WTC11 (cell line): ENCODE data around the gene SPINK6. TPM values are rescaled to one million over a fixed set of nuclear protein-coding genes. Genes with fewer than 3 reads are reported as not detected.

ENCODE experiments used
- ATAC-seq: fragments of 200-7000 bp; cut with Tn5 transposase; 2 replicates; pipeline ENCODE4 v1.10.0; 2021; ENCODE audit warnings: mild to moderate bottlenecking, moderate library complexity
- CTCF ChIA-PET: fragments of 300-600 bp; sonication (Branson Sonifier 250); formaldehyde crosslinking; loops from one replicate; lab custom pipeline; 2021; ENCODE audit warnings: antibody characterized with exemption; lab: Charles Lee
- POLR2A ChIA-PET: fragments of 350-600 bp; sonication (Branson Sonifier 250); formaldehyde crosslinking; loops from one replicate; lab custom pipeline; 2021; ENCODE audit warnings: antibody characterized with exemption; lab: Charles Lee
- DNase-seq: peaks from one replicate; pipeline ENCODE4 v3.0.0; 2021; ENCODE audit warnings: low spot score
- H3K27ac Mint-ChIP-seq: 2 replicates; pipeline ENCODE4 v1.8.0; 2021; ENCODE audit warnings: mixed read lengths
- H3K27me3 Mint-ChIP-seq: 2 replicates; pipeline ENCODE4 v1.8.0; 2021; ENCODE audit warnings: low read depth, mild to moderate bottlenecking, moderate library complexity, mixed read lengths
- H3K36me3 Mint-ChIP-seq: 2 replicates; pipeline ENCODE4 v1.8.0; 2021; ENCODE audit warnings: mixed read lengths
- H3K4me1 Mint-ChIP-seq: 2 replicates; pipeline ENCODE4 v1.8.0; 2022; ENCODE audit warnings: mixed read lengths
- H3K4me3 Mint-ChIP-seq: 2 replicates; pipeline ENCODE4 v1.8.0; 2021; ENCODE audit warnings: mild to moderate bottlenecking, moderate library complexity, mixed read lengths
- H3K9me3 Mint-ChIP-seq: 2 replicates; pipeline ENCODE4 v1.8.0; 2021; ENCODE audit warnings: mixed read lengths
- AFF4 ChIP-seq: sonication (generic); formaldehyde crosslinking; IDR thresholded peaks from 2 replicates; pipeline ENCODE4 v1.8.1; 2023; ENCODE audit warnings: mild to moderate bottlenecking, missing genetic modification reagents, borderline replicate concordance
- ATF1 ChIP-seq: sonication (generic); formaldehyde crosslinking; IDR thresholded peaks from 2 replicates; pipeline ENCODE4 v1.8.1; 2023; ENCODE audit warnings: mild to moderate bottlenecking, moderate library complexity, missing genetic modification reagents
- ATF2 ChIP-seq: sonication (generic); formaldehyde crosslinking; IDR thresholded peaks from 2 replicates; pipeline ENCODE4 v1.8.1; 2022; ENCODE audit warnings: low read depth, missing genetic modification reagents, borderline replicate concordance
- ERG ChIP-seq: fragments of 250-450 bp; sonication (Bioruptor Pico); IDR thresholded peaks from 2 replicates; pipeline ENCODE4 v1.8.0; 2021; ENCODE audit warnings: mild to moderate bottlenecking
- FOXJ3 ChIP-seq: sonication (generic); formaldehyde crosslinking; IDR thresholded peaks from 2 replicates; pipeline ENCODE4 v1.9.0; 2021; ENCODE audit warnings: missing genetic modification reagents, mild to moderate bottlenecking, borderline replicate concordance
- GABPB1 ChIP-seq: sonication (generic); formaldehyde crosslinking; IDR thresholded peaks from 2 replicates; pipeline ENCODE4 v1.8.1; 2023; ENCODE audit warnings: mild to moderate bottlenecking, missing genetic modification reagents
- IRF1 ChIP-seq: sonication (generic); formaldehyde crosslinking; IDR thresholded peaks from 2 replicates; pipeline ENCODE4 v1.8.0; 2023; ENCODE audit warnings: missing genetic modification reagents
- IRF2 ChIP-seq: sonication (generic); formaldehyde crosslinking; IDR thresholded peaks from 2 replicates; pipeline ENCODE4 v1.8.0; 2022; ENCODE audit warnings: low read depth, missing genetic modification reagents, borderline replicate concordance
- JAZF1 ChIP-seq: fragments of 250-450 bp; sonication (Bioruptor Pico); IDR thresholded peaks from 2 replicates; pipeline ENCODE4 v1.9.0; 2021; ENCODE audit warnings: moderate library complexity, mild to moderate bottlenecking, inconsistent platforms
- PRDM15 ChIP-seq: sonication (generic); formaldehyde crosslinking; IDR thresholded peaks from 2 replicates; pipeline ENCODE4 v1.8.0; 2022; ENCODE audit warnings: missing genetic modification reagents
- SMAD4 ChIP-seq: sonication (generic); formaldehyde crosslinking; IDR thresholded peaks from 2 replicates; pipeline ENCODE4 v1.8.0; 2022; ENCODE audit warnings: mild to moderate bottlenecking, missing genetic modification reagents
- TCF7 ChIP-seq: sonication (generic); formaldehyde crosslinking; IDR thresholded peaks from 2 replicates; pipeline ENCODE4 v1.8.0; 2022; ENCODE audit warnings: mild to moderate bottlenecking, low read depth, missing genetic modification reagents, moderate library complexity
- USF2 ChIP-seq: sonication (generic); formaldehyde crosslinking; IDR thresholded peaks from 2 replicates; pipeline ENCODE4 v1.8.1; 2023; ENCODE audit warnings: mild to moderate bottlenecking, missing genetic modification reagents, moderate library complexity
- ZNF512 ChIP-seq: sonication (generic); formaldehyde crosslinking; IDR thresholded peaks from 2 replicates; pipeline ENCODE4 v1.8.1; 2022; ENCODE audit warnings: missing genetic modification reagents, borderline replicate concordance
- ZSCAN18 ChIP-seq: fragments of 250-450 bp; sonication (Bioruptor Pico); IDR thresholded peaks from 2 replicates; pipeline ENCODE4 v2.1.2; 2022; ENCODE audit warnings: mild to moderate bottlenecking, moderate library complexity
- total RNA-seq: library from RNA; stranded (reverse); gene quantifications from 3 replicates; pipeline ENCODE4 v1.2.3, GENCODE V29; 2021

The SPINK6 gene
- total RNA-seq, 1 experiment from 2014 or later: not detected

GRCh38 chr5:148238418-148238794 lies 35.6 kb downstream of the SPINK6 start, which contains the start of gene MARCOL (continued):
- TF ChIP-seq ATF2: no peak
- TF ChIP-seq ATF1: no peak
- no peak for TF ChIP-seq TCF7
- no peak for TF ChIP-seq SMAD4 (CRISPR knock-in tag)
- TF ChIP-seq ERG (CRISPR knock-in tag): no peak
- no peak for TF ChIP-seq AFF4 (CRISPR knock-in tag)
- no peak for TF ChIP-seq FOXJ3
- TF ChIP-seq JAZF1 (CRISPR knock-in tag): no peak

- Mint-ChIP-seq H3K27me3 (peaks cover 17% of the 10 kb centered on the region), H3K36me3 (no peaks in the 10 kb centered on the region), H3K4me1 (no peaks in the 10 kb centered on the region), H3K9me3 (peaks cover 13% of the 10 kb centered on the region), H3K27ac (no peak overlapping the region), H3K4me3 (no peak overlapping the region)
- POLR2A ChIA-PET: no interaction called here
- ATAC-seq (no peak), DNase-seq (no peak)
- CTCF ChIA-PET: no interaction called here
- TF ChIP-seq PRDM15 (CRISPR knock-in tag) (no peak), ATF1 (no peak), ZSCAN18 (CRISPR knock-in tag) (no peak), FOXJ3 (no peak), USF2 (CRISPR knock-in tag) (no peak), GABPB1 (CRISPR knock-in tag) (no peak), IRF2 (no peak), AFF4 (CRISPR knock-in tag) (no peak), IRF1 (CRISPR knock-in tag) (no peak), ZNF512 (CRISPR knock-in tag) (no peak)
Observed at GRCh38 chr5:148248894-148249293, 46.1 kb downstream of the SPINK6 start.
